Pulmonary artery endothelial cell (primary cell): ENCODE data around the gene ZNF511. TPM values are rescaled to one million over a fixed set of nuclear protein-coding genes. Genes with fewer than 3 reads are reported as not detected.

ENCODE experiments used
- DNase-seq: peaks from one replicate; pipeline ENCODE4 v3.0.0-alpha.2; 2011; ENCODE audit warnings: low read depth, low spot score
- total RNA-seq: library from RNA; depleted of rRNA; stranded (reverse); fragments of >200 nt; gene quantifications from 2 replicates; pipeline ENCODE4 v1.2.3, GENCODE V29; 2014

ZNF511 gene
- total RNA-seq, 1 donor from 2014 or later = 27.4 TPM

- no peak for DNase-seq
These were observed 26.0 kb downstream of the ZNF511 start for GRCh38 chr10:133334503-133335245.

- DNase-seq = no peak
These were observed 26.8 kb downstream of the ZNF511 start for GRCh38 chr10:133335246-133336117.

- DNase-seq = no peak
These were observed 27.4 kb downstream of the ZNF511 start for GRCh38 chr10:133336118-133336576.

GRCh38 chr10:133336577-133337369 is 28.1 kb downstream of the ZNF511 start, which contains the start of gene CALY:
CALY (minus strand) TSS chr10:133336896; CDS start chr10:133328989, 7,907 bp downstream.
- DNase-seq = no peak

GRCh38 chr10:133337370-133337725 is 28.6 kb downstream of the ZNF511 start:
- no peak for DNase-seq

GRCh38 chr10:133338080-133339071 is 29.7 kb downstream of the ZNF511 start:
- DNase-seq = no peak

GRCh38 chr10:133339708-133340380 is 31.1 kb downstream of the ZNF511 start:
- no peak for DNase-seq

GRCh38 chr10:133341983-133342382 is 33.3 kb downstream of the ZNF511 start:
- no peak for DNase-seq

- DNase-seq = no peak
These were observed 34.2 kb downstream of the ZNF511 start for GRCh38 chr10:133342942-133343341.

GRCh38 chr10:133343558-133343957 is 34.8 kb downstream of the ZNF511 start:
- no peak for DNase-seq

- no peak for DNase-seq
These were observed 35.5 kb downstream of the ZNF511 start for GRCh38 chr10:133344236-133344635.

GRCh38 chr10:133346413-133346812 is 37.7 kb downstream of the ZNF511 start:
- no peak for DNase-seq

- no peak for DNase-seq
These were observed 39.2 kb downstream of the ZNF511 start for GRCh38 chr10:133347710-133348517.

GRCh38 chr10:133349160-133349568 is 40.5 kb downstream of the ZNF511 start:
- DNase-seq = no peak

- no peak for DNase-seq
These were observed 40.9 kb downstream of the ZNF511 start for GRCh38 chr10:133349577-133350011.

GRCh38 chr10:133350283-133350949 is 41.7 kb downstream of the ZNF511 start:
- DNase-seq = no peak

- DNase-seq = no peak
These were observed 42.2 kb downstream of the ZNF511 start for GRCh38 chr10:133350950-133351329.
